Gastroesophageal sphincter (tissue), 4 donors: ENCODE results near the gene COX10. TPM values are rescaled to one million over a fixed set of nuclear protein-coding genes. Genes with fewer than 3 reads are reported as not detected.

ENCODE experiments used
- ATAC-seq: fragments of 150-250 bp; one replicate; pipeline ENCODE4 v1.9.1; 2016; ENCODE audit warnings: mild to moderate bottlenecking, moderate library complexity
- H3K27ac ChIP-seq, 4 donors: fragments of 200-600 bp; sonication (generic) in 3 of 4; 1 replicate in 3 of 4; 2 replicates in 1 of 4; pipeline ENCODE4 v1.5.1; 2016 to 2019
- H3K27me3 ChIP-seq: fragments of 200-600 bp; sonication (generic); one replicate; pipeline ENCODE4 v1.5.1; 2019
- H3K36me3 ChIP-seq, 2 donors: fragments of 200-600 bp; sonication (generic); one replicate each; pipeline ENCODE4 v1.5.1; 2019; ENCODE audit warnings: control low read depth in 1 of 2
- H3K4me1 ChIP-seq, 3 donors: fragments of 200-600 bp; sonication (generic); 1 replicate in 2 of 3; 2 replicates in 1 of 3; pipeline ENCODE4 v1.5.1; 2016 to 2019; ENCODE audit warnings: control low read depth in 2 of 3
- H3K4me3 ChIP-seq, 2 donors: fragments of 200-600 bp; sonication (generic); one replicate each; pipeline ENCODE4 v1.5.1; 2019; ENCODE audit warnings: mild to moderate bottlenecking in 1 of 2, moderate library complexity in 1 of 2
- H3K9me3 ChIP-seq, 3 donors: fragments of 200-600 bp; sonication (generic); one replicate each; pipeline ENCODE4 v1.5.1; 2017 to 2019; ENCODE audit warnings: control low read depth in 2 of 3
- CTCF ChIP-seq, 4 experiments: fragments of 200-600 bp in 2 of 4; fragments of 450-650 bp in 2 of 4; sonication (generic) in 1 of 4; IDR thresholded peaks; one replicate each; pipeline ENCODE4 v1.5.1; 2017 to 2019; ENCODE audit warnings: antibody characterized with exemption in 4 of 4, mild to moderate bottlenecking in 2 of 4, moderate library complexity in 2 of 4
- EP300 ChIP-seq: sonication (generic); formaldehyde crosslinking; IDR thresholded peaks from one replicate; pipeline ENCODE4 v1.6.1; 2017; ENCODE audit warnings: antibody characterized with exemption, mild to moderate bottlenecking
- POLR2A ChIP-seq, 2 donors: fragments of 450-650 bp; IDR thresholded peaks; one replicate each; pipeline ENCODE4 v1.6.1; 2017; ENCODE audit warnings: antibody characterized with exemption in 2 of 2, mild to moderate bottlenecking in 2 of 2, moderate library complexity in 1 of 2
- POLR2AphosphoS5 ChIP-seq: sonication (generic); formaldehyde crosslinking; IDR thresholded peaks from one replicate; pipeline ENCODE4 v1.6.1; 2017; ENCODE audit warnings: antibody characterized with exemption
- WGBS, 2 donors: methylation state at CpG; one replicate each; pipeline ENCODE4 v1.1.5; 2018; ENCODE audit warnings: low coverage in 1 of 2; 5-methylcytosine and 5-hydroxymethylcytosine counted together
- total RNA-seq, 4 donors: library from RNA; depleted of rRNA; stranded (reverse); fragments of >200 nt; gene quantifications; one replicate each; pipeline ENCODE4 v1.1.0, GENCODE V29; 2016

COX10 gene
- total RNA-seq, 4 donors from 2014 or later: 20.3 to 30.0 (median 26.5) TPM

DNA sequence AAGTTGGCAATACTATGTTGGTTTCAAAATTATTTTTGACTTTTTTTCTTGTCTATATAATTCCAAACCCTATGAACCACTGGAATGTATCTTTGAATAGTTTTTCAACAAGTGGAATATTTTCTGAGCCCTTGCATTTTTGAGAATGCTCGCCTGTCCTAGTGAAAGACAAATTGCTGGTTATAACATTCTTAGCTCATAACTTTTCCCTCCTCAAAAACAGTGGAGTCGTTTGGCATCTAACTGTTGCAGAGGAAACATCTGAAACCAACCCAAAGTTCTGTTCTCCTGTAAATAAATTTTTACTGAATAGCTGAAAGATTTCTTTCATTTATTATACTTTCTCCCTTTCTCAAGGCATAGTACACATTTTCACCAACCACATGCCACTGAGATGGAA lies 11.3 kb upstream of the COX10 start:
- Histone ChIP-seq H3K36me3 (peaks cover 0 to 5% of the 10 kb centered on the region in 2 donors), H3K4me3 (no peak overlapping the region), H3K27ac (no peak overlapping the region), H3K4me1 (peaks cover 0 to 20% (median 4%) of the 10 kb centered on the region in 3 donors), H3K9me3 (no peaks in the 10 kb centered on the region), H3K27me3 (no peaks in the 10 kb centered on the region)
- no peak for ATAC-seq
- TF ChIP-seq EP300 (no peak), POLR2AphosphoS5 (no peak), CTCF (IDR thresholded peaks at IDR 0.05) (no peak), POLR2A (IDR thresholded peaks at IDR 0.05) (no peak)
- 51 to 66% methylated on average over 2 of the region's 2 CpGs for WGBS, 2 donors

GRCh38 chr17:14060706-14061105 lies 8.6 kb upstream of the COX10 start:
- H3K4me1 ChIP-seq: peaks cover 0 to 20% (median 4%) of the 10 kb centered on the region in 3 donors
- H3K4me3 ChIP-seq: no peak overlapping the region
- peaks cover 0 to 5% of the 10 kb centered on the region in 2 donors for H3K36me3 ChIP-seq
- H3K27ac ChIP-seq: no peak overlapping the region
- TF ChIP-seq EP300: no peak
- H3K9me3 ChIP-seq: no peaks in the 10 kb centered on the region
- no peaks in the 10 kb centered on the region for H3K27me3 ChIP-seq
- 80 to 93% methylated on average over 1 of the region's 1 CpG for WGBS, 2 donors
- no peak for ATAC-seq

DNA sequence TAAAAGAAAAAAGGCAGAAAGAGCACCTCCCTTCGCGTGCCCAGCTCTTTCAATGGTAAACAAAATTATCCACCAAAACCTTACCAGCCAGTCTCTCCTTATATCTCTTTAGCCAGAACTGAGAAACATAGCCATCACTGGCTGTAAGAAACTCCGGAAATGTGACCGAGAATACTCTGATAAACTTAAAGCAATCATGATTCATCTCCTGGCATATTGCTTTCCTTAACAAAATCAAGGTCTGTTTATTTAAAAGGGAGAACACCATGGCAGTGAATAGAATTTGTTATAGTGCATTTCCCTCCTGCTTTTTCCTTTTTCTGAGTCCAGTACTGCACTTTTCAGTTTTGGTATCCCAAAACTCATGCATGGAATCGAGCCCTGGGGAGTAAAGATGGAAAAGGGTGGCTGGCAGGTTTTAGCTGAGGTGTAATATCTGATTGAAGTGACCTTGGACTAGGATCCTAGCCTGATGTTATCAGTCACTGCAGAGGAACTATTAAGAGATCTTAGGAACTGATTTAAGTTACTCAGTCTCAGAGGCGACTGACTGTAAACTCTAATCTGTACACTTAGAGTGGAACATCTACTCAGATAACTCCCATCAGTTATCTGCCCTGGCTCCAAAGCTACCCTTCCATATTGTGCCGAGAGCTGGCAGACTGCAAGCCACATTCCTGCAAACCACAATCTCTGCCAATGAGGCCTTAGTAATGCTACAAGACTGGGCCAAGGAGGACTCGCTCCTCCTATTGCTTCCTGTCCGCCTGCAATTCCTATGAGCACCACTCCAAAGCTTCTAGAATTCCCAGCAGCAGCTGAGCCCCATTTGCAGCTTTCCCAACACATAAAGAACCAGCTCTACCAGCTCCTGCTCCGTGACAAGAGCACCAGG lies 7.4 kb upstream of the COX10 start:
- no peak overlapping the region for H3K4me3 ChIP-seq
- peak overlapping the region in 3 of 4 donors; percentile 1 to 53 (median 45) for H3K27ac ChIP-seq
- WGBS, 2 donors: 42 to 63% methylated on average over 6 to 10 of the region's 10 CpGs
- no peaks in the 10 kb centered on the region for H3K36me3 ChIP-seq
- H3K4me1 ChIP-seq: peaks cover 0 to 20% (median 4%) of the 10 kb centered on the region in 3 donors
- peak; percentile 57 for ATAC-seq
- no peaks in the 10 kb centered on the region for H3K27me3 ChIP-seq
- H3K9me3 ChIP-seq: no peaks in the 10 kb centered on the region
- TF ChIP-seq CTCF (IDR thresholded peaks at IDR 0.05) (no peak), POLR2AphosphoS5 (no peak), EP300 (no peak), POLR2A (IDR thresholded peaks at IDR 0.05) (no peak)

DNA sequence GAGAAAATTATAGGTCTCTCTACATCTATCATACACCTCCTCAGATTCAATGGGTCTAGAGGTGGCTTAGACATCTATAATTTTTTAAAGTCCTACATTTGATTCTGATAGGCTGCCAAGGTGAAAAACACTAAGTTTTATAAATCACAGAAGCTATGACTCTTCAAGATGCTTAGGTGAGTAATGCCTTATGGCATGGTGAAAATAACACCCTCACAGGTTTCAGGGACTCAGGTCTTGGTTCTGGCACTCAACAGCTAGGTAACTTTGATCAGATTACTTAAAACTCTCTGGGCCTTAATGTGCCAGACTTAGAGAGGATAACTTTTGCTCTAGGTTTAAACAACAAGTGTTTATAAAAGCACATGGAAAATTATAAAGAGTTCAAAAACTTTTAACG lies 2.0 kb upstream of the COX10 start:
- no peaks in the 10 kb centered on the region for H3K27me3 ChIP-seq
- 50 to 88% methylated on average over 1 of the region's 1 CpG for WGBS, 2 donors

More for the DNA sequence above, 2.0 kb upstream of the COX10 start:
- Histone ChIP-seq H3K4me3 (no peak overlapping the region), H3K27ac (no peak overlapping the region), H3K9me3 (no peaks in the 10 kb centered on the region), H3K4me1 (peaks cover 9 to 39% (median 18%) of the 10 kb centered on the region in 3 donors), H3K36me3 (no peaks in the 10 kb centered on the region)
- no peak for ATAC-seq
- TF ChIP-seq POLR2AphosphoS5: no peak
- TF ChIP-seq POLR2A (IDR thresholded peaks at IDR 0.05): no peak
- no peak for TF ChIP-seq CTCF (IDR thresholded peaks at IDR 0.05)
- TF ChIP-seq EP300: no peak
